ENCODE measurements around the gene ADAMTS16.
A peak's percentile ranks its signal among the peaks of the same experiment; 100 is the strongest.

Gene ADAMTS16

DNA sequence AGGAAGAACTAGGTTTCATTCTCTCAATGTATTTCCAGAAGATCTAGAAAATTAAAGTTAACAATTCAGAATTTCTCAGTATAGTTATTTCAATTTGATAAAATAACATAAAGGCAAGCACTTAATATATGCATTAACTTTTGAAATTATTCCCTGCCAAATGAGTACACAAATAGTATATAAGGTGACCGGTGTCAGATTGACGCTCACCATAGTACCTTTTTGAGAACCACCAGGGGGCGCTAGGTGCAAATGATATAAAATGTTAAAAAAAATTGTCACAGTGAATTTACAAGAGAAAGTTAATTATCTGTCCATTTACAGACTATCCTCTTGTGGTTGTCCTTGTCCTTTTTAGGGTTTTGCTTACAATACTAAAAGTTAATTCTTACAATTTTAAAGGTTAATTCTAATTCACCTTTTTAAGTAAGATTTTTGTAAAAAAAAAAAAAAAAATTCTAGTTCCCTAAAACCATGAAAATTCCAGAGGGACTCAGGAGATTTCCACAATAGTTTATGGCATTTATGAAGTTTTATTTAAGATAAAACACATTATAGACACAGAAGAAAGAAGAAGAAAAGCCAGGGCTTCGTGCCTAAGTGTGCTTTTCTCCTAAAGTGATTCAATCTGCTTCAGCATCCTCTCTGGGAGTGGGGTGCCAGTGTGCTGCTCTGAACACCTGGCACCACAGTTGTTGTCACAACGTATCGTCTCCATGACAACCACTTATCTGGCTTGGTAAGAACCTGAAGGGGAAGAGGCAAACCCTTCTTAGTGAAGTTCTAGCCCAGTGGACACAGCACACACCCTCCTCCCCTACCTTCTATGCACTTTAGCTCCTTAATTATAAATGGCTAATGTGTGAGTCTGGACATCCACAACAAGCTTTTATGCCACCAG is 1.7 kb downstream of the ADAMTS16 start:
- H3K9me3 ChIP-seq (replicated peaks; ENCODE audit: insufficient read depth, low read length): no peaks in the 10 kb centered on the region
- no peak overlapping the region for H3K9ac ChIP-seq (ENCODE audit: low read length)
- no peaks in the 10 kb centered on the region for H3K9me2 ChIP-seq (replicated peaks; ENCODE audit: insufficient read depth, low read length)
- no peaks in the 10 kb centered on the region for H3K79me2 ChIP-seq (ENCODE audit: low read length)
- no peak overlapping the region for H3K4me3 ChIP-seq (ENCODE audit: low read length)
- no peaks in the 10 kb centered on the region for H3K27me3 ChIP-seq (replicated peaks; ENCODE audit: insufficient read depth, low read length)
- TF ChIP-seq, protein P1, sequence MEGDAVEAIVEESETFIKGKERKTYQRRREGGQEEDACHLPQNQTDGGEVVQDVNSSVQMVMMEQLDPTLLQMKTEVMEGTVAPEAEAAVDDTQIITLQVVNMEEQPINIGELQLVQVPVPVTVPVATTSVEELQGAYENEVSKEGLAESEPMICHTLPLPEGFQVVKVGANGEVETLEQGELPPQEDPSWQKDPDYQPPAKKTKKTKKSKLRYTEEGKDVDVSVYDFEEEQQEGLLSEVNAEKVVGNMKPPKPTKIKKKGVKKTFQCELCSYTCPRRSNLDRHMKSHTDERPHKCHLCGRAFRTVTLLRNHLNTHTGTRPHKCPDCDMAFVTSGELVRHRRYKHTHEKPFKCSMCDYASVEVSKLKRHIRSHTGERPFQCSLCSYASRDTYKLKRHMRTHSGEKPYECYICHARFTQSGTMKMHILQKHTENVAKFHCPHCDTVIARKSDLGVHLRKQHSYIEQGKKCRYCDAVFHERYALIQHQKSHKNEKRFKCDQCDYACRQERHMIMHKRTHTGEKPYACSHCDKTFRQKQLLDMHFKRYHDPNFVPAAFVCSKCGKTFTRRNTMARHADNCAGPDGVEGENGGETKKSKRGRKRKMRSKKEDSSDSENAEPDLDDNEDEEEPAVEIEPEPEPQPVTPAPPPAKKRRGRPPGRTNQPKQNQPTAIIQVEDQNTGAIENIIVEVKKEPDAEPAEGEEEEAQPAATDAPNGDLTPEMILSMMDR (IDR thresholded peaks at IDR 0.05; ENCODE audit: low read length): peak; percentile 63
- TF ChIP-seq EZH2 (optimal IDR thresholded peaks at IDR 0.05; ENCODE audit: low read depth, low read length): no peak
- H2AFZ ChIP-seq (ENCODE audit: low read length): no peak overlapping the region
- no peaks in the 10 kb centered on the region for H4K20me1 ChIP-seq (ENCODE audit: insufficient read depth, low read length)
- no peaks in the 10 kb centered on the region for H3K36me3 ChIP-seq (replicated peaks; ENCODE audit: insufficient read depth, low read length)
- no peak overlapping the region for H3K27ac ChIP-seq (ENCODE audit: low read length)
- peak; percentile 61 for DNase-seq
- H3K4me1 ChIP-seq (ENCODE audit: low read length): no peaks in the 10 kb centered on the region
- H3K4me2 ChIP-seq (ENCODE audit: low read depth, low read length): no peak overlapping the region
- no peaks in the 10 kb centered on the region for H3F3A ChIP-seq (ENCODE audit: insufficient read depth, low read length)

DNA sequence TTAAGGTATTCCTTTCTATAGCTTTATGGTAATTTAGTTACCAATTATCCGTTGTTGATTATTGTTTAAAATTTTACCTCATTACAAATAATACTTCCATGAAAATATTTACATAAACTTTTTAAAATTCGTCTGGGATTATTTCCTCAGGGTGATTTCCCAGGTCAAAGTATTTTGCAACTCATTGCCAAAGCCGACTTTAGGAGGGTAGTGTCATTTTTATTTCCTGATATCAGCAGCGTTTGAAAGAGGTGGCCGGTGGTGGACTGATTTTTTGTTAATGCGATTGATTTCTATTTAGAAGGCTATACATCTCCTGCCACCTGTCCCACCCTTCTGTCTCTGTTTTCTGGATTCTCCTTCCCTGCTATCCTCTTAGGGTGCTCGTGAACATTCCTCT is 4.3 kb downstream of the ADAMTS16 start:
- TF ChIP-seq, protein P1 (IDR thresholded peaks at IDR 0.05; ENCODE audit: low read length): no peak
- TF ChIP-seq EZH2 (optimal IDR thresholded peaks at IDR 0.05; ENCODE audit: low read depth, low read length) (no peak), EZH2phosphoT487 (IDR thresholded peaks at IDR 0.05; ENCODE audit: low read length) (no peak)
- Histone ChIP-seq H3K9me2 (replicated peaks; ENCODE audit: insufficient read depth, low read length) (no peaks in the 10 kb centered on the region), H2AFZ (ENCODE audit: low read length) (no peak overlapping the region), H3K36me3 (replicated peaks; ENCODE audit: insufficient read depth, low read length) (no peaks in the 10 kb centered on the region), H3K9ac (ENCODE audit: low read length) (no peak overlapping the region), H3K9me3 (replicated peaks; ENCODE audit: insufficient read depth, low read length) (no peaks in the 10 kb centered on the region), H3K27me3 (replicated peaks; ENCODE audit: insufficient read depth, low read length) (no peaks in the 10 kb centered on the region), H3K4me2 (ENCODE audit: low read depth, low read length) (no peak overlapping the region), H3K4me3 (ENCODE audit: low read length) (no peak overlapping the region), H3K4me1 (ENCODE audit: low read length) (no peaks in the 10 kb centered on the region), H3K27ac (ENCODE audit: low read length) (no peak overlapping the region), H3K79me2 (ENCODE audit: low read length) (no peaks in the 10 kb centered on the region), H4K20me1 (ENCODE audit: insufficient read depth, low read length) (no peaks in the 10 kb centered on the region), H3F3A (ENCODE audit: insufficient read depth, low read length) (no peaks in the 10 kb centered on the region)
- DNase-seq: no peak

DNA sequence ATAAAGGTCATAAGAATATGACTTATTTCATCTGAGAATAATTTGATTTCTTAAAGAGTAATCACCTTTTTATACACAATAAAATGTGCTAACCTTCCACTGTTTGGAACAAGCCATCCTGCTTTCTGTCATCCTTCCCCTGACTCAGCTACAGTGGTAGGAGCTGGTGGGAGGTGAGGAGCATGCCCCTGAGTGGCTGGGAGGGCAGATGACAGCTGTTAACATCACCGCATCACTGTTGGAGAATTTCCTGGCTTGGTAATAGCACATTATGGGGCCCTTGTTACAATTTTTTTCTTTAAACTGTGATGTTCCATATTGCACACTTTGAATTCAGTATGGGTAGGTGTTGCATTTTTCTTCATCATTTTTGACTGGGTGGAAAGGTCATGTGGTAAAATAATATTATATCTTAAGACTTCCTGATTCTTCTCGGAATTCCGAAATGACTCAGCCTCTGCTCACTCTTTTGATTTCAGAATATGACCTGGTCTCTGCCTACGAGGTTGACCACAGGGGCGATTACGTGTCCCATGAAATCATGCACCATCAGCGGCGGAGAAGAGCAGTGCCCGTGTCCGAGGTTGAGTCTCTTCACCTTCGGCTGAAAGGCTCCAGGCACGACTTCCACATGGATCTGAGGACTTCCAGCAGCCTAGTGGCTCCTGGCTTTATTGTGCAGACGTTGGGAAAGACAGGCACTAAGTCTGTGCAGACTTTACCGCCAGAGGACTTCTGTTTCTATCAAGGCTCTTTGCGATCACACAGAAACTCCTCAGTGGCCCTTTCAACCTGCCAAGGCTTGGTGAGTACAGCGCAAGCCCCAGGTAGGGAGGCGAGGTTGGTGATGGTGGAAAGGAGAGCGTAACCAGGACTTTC is 5.8 kb downstream of the ADAMTS16 start:
- Histone ChIP-seq H3K36me3 (replicated peaks; ENCODE audit: insufficient read depth, low read length) (no peaks in the 10 kb centered on the region), H3K4me3 (ENCODE audit: low read length) (no peak overlapping the region), H3F3A (ENCODE audit: insufficient read depth, low read length) (no peaks in the 10 kb centered on the region), H3K27ac (ENCODE audit: low read length) (no peak overlapping the region), H3K9ac (ENCODE audit: low read length) (no peak overlapping the region), H4K20me1 (ENCODE audit: insufficient read depth, low read length) (no peaks in the 10 kb centered on the region), H2AFZ (ENCODE audit: low read length) (no peak overlapping the region), H3K4me2 (ENCODE audit: low read depth, low read length) (no peak overlapping the region), H3K4me1 (ENCODE audit: low read length) (no peaks in the 10 kb centered on the region), H3K27me3 (replicated peaks; ENCODE audit: insufficient read depth, low read length) (no peaks in the 10 kb centered on the region), H3K9me2 (replicated peaks; ENCODE audit: insufficient read depth, low read length) (no peaks in the 10 kb centered on the region), H3K9me3 (replicated peaks; ENCODE audit: insufficient read depth, low read length) (no peaks in the 10 kb centered on the region), H3K79me2 (ENCODE audit: low read length) (no peaks in the 10 kb centered on the region)
- DNase-seq: no peak
- no peak for TF ChIP-seq EZH2phosphoT487 (IDR thresholded peaks at IDR 0.05; ENCODE audit: low read length)
- no peak for TF ChIP-seq EZH2 (optimal IDR thresholded peaks at IDR 0.05; ENCODE audit: low read depth, low read length)
- TF ChIP-seq, protein P1 (IDR thresholded peaks at IDR 0.05; ENCODE audit: low read length): no peak

Data from MM.1S (cell line).